ENCODE data around the gene AP1S3.

The AP1S3 gene

DNA sequence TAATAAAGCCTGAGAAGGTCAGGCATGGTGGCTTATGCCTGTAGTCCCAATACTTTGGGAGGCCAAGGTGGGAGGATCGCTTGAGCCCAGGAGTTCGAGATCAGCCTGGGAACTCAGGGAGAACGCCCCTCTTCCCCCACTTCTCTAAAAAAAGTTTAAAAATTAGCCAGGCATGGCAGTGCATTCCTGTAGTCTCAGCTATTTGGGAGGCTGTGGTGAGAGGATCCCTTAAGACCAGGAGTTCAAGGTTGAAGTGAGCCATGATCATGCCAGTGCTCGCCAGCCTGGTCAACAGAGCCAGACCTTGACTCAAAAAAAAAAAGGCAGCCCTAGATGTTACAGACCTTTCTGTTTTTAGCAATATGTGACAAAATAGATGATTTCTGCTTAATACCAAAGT, 83.4 kb downstream of the AP1S3 start:
- TF ChIP-seq SIN3A (IDR thresholded peaks at IDR 0.05; ENCODE audit: borderline replicate concordance, insufficient read depth, low read length) (no peak), POLR2AphosphoS5 (IDR thresholded peaks at IDR 0.05; ENCODE audit: low read depth, low read length) (no peak), TAF1 (IDR thresholded peaks at IDR 0.05; ENCODE audit: borderline replicate concordance, insufficient read depth, low read length) (no peak), FOXP2 (optimal IDR thresholded peaks at IDR 0.05; ENCODE audit: borderline replicate concordance, extremely low read depth, extremely low read length, insufficient read depth) (no peak)
- TF ChIP-seq, protein P1, sequence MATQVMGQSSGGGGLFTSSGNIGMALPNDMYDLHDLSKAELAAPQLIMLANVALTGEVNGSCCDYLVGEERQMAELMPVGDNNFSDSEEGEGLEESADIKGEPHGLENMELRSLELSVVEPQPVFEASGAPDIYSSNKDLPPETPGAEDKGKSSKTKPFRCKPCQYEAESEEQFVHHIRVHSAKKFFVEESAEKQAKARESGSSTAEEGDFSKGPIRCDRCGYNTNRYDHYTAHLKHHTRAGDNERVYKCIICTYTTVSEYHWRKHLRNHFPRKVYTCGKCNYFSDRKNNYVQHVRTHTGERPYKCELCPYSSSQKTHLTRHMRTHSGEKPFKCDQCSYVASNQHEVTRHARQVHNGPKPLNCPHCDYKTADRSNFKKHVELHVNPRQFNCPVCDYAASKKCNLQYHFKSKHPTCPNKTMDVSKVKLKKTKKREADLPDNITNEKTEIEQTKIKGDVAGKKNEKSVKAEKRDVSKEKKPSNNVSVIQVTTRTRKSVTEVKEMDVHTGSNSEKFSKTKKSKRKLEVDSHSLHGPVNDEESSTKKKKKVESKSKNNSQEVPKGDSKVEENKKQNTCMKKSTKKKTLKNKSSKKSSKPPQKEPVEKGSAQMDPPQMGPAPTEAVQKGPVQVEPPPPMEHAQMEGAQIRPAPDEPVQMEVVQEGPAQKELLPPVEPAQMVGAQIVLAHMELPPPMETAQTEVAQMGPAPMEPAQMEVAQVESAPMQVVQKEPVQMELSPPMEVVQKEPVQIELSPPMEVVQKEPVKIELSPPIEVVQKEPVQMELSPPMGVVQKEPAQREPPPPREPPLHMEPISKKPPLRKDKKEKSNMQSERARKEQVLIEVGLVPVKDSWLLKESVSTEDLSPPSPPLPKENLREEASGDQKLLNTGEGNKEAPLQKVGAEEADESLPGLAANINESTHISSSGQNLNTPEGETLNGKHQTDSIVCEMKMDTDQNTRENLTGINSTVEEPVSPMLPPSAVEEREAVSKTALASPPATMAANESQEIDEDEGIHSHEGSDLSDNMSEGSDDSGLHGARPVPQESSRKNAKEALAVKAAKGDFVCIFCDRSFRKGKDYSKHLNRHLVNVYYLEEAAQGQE (IDR thresholded peaks at IDR 0.05; ENCODE audit: insufficient read depth in 1 of 2, low read depth in 2 of 2, low read length in 2 of 2), result no peak

DNA sequence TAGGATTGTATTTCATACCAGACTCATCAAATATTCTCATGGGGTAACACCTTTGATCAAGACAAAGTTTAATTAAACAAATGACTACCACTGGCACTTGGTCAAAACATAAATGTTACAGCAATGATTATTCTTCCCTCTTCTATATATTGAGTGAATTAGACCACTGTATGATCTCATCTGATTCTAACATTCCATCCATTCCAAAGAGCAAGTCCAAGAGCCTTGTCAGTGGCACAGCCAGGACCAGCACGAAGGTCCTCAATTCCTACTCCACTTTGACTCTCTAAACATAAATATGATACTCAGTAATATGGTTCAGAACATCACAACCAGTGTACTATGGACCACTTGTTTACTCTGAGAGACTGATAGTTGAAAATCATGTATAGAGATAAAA, 86.4 kb downstream of the AP1S3 start:
- TF ChIP-seq POLR2AphosphoS5 (IDR thresholded peaks at IDR 0.05; ENCODE audit: low read depth, low read length) (no peak), TAF1 (IDR thresholded peaks at IDR 0.05; ENCODE audit: borderline replicate concordance, insufficient read depth, low read length) (no peak), FOXP2 (optimal IDR thresholded peaks at IDR 0.05; ENCODE audit: borderline replicate concordance, extremely low read depth, extremely low read length, insufficient read depth) (no peak), SIN3A (IDR thresholded peaks at IDR 0.05; ENCODE audit: borderline replicate concordance, insufficient read depth, low read length) (no peak)
- TF ChIP-seq, protein P1 (IDR thresholded peaks at IDR 0.05; ENCODE audit: insufficient read depth in 1 of 2, low read depth in 2 of 2, low read length in 2 of 2), result no peak

DNA sequence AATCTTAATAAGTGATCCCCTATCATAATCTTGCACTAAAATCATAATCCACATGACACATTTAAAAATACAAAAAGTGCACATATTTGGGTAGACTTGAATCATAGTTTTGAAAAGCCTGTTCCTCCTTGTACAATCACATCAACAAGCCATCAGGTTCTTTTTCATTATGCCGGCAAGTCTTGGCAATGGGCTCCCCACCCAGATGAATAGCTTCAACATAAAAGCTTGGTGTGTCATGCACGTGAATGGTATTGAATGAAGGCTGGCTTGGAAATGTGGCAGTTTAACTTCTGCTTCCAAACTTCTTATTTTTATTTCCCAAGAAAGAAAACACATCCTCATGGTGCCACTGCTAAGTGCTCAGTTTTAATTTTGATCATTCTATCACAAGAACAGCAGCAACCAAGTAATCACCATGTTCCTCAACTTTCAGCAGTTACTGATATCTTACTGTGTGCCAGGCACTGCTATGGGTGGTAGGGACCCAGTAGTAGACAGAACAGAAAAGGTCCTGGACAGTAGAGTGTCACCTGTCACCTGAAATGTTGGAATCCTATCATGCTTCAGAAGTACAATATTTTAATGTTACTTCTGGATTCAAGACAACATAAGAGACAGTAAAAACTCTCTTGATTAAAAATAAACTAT, 89.9 kb downstream of the AP1S3 start:
- TF ChIP-seq TAF1 (IDR thresholded peaks at IDR 0.05; ENCODE audit: borderline replicate concordance, insufficient read depth, low read length) (no peak), FOXP2 (optimal IDR thresholded peaks at IDR 0.05; ENCODE audit: borderline replicate concordance, extremely low read depth, extremely low read length, insufficient read depth) (no peak), POLR2AphosphoS5 (IDR thresholded peaks at IDR 0.05; ENCODE audit: low read depth, low read length) (no peak)
- TF ChIP-seq, protein P1 (IDR thresholded peaks at IDR 0.05; ENCODE audit: insufficient read depth in 1 of 2, low read depth in 2 of 2, low read length in 2 of 2), result no peak

DNA sequence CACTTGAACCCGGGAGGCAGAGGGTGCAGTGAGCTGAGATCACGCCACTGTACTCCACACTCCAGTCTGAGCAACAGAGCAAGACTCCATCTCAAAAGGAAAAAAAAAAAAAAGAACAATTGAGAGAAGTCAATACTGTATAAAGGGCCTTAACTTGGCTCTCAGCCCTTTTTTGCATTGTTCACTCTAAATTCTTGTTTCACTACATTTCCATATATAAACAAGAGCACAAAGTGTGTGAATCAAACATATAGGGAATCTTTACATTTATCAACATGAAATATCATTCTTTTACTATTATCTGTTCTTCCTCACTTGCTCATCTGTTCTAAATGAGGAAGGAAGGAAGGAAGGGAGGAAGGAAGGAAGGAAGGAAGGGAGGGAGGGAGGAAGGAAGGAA, 90.8 kb downstream of the AP1S3 start:
- no peak for TF ChIP-seq TAF1 (IDR thresholded peaks at IDR 0.05; ENCODE audit: borderline replicate concordance, insufficient read depth, low read length)
- TF ChIP-seq SIN3A (IDR thresholded peaks at IDR 0.05; ENCODE audit: borderline replicate concordance, insufficient read depth, low read length), result no peak
- no peak for TF ChIP-seq FOXP2 (optimal IDR thresholded peaks at IDR 0.05; ENCODE audit: borderline replicate concordance, extremely low read depth, extremely low read length, insufficient read depth)
- TF ChIP-seq POLR2AphosphoS5 (IDR thresholded peaks at IDR 0.05; ENCODE audit: low read depth, low read length), result no peak
- TF ChIP-seq, protein P1 (IDR thresholded peaks at IDR 0.05; ENCODE audit: insufficient read depth in 1 of 2, low read depth in 2 of 2, low read length in 2 of 2), result no peak

All from PFSK-1 (cell line).